NCI-H526 treated with DMSO at 0.1 percent for 48 hours (cell line): ENCODE measurements around the gene MUSTN1.

Source experiments
- DNase-seq: peaks from one replicate; lab custom pipeline; 2025; lab: John Stamatoyannopoulos, UW

Gene MUSTN1

DNA sequence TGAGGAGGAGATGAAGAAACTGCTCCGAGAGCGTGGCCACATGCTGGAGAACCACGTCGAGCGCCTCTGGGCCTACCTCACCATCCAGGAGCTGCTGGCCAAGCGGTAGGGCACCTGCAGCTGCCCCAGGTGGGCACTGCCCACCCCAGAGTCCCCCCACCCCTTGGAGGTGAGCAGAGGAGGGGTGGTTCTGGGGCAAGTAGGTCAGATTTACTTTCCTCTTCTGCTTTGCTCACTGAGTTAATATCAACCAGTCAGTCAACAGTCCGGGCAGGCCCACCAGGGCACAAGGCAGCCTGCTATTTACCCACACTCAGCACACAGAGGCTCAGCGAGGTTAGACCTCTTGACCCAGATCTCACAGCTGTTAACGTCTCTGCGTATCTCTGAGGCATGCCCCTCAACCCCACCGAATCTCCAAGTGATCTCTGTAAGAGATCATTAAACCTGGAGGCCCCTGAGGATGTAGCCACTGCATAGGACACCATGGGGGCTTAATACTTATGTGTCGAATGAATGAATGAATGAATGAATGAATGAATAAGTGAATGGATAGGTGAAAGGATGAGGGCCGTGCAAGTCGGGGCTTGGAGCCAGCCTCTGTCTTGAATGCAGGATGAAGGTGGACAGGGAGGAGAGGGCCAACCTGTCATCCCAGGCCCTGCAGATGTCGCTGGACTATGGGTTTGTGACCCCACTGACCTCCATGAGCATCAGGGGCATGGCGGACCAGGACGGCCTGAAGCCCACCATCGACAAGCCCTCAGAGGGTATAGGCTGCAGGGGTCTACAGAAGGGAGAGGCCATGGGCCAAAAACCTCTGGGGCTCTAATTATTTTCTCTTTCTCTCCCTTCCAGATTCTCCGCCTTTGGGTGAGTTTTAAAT lies 48.2 kb downstream of the MUSTN1 start:
- no peak for DNase-seq

DNA sequence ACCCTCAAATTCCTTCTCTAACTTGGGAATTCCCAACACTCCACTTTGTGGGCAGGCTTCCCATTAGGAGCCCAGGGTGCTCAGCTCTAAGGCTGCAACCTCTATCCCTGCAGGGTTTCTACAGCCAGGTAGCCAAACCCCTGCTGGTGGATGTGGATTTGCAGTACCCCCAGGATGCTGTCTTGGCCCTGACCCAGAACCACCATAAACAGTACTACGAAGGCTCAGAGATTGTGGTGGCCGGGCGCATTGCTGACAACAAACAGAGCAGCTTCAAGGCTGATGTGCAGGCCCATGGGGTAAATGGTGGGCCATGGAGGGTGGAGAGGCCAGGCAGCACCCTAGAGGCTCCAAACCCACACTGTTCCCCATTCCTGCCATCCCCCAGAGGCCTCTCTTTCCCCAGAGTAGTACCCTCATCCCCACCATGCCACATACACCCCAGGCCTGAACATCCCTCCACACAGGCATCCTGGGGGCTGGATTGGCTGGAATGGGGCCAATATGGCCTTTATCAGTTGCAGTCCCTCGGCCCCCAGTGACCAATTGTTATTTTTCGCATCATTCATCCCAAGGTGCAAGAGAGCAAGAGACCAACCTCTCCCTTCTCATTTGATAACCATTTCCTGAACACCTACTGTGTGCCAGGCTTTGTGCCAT lies 49.8 kb downstream of the MUSTN1 start:
- no peak for DNase-seq

DNA sequence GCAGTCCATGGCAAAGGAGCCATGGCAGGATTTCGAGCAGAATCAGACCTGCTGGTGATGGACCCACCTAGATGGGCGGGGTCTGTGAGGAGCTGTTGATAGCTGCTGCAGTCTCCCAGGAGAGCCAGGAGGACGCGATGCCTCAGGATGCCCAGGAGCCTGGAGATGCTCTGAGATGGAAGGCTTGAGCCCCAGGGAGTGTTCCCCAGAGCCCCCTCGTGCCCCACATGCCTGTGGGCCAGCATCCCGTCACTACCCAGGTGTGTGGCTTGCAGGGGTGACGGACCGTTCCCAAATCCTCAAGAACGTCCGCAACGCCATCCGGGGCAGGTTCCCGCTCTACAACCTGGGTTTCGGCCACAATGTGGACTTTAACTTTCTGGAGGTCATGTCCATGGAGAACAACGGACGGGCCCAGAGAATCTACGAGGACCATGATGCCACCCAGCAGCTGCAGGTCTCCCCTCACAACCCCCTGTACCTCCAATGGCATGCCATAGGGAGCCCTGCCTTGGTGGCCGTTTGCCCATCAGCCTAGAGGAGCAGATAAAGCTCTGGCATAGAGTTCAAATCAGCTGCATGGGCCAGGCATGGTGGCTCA lies 50.7 kb downstream of the MUSTN1 start:
- no peak for DNase-seq

DNA sequence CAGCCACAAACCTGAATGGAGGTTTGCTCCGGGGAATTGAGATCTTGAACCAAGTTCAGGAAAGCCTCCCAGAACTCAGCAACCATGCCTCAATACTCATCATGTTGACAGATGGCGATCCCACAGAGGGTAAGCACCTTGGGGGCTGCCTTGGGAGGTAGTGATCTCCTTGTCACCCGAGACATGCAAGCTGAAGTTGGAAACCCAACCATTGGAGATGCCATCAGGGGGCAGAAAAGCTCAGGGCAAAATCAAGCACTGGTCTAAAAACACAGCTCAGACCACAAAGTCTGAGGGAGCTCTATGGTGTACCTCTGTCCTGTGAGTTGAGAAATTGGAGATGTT lies 51.6 kb downstream of the MUSTN1 start:
- DNase-seq = no peak
